KOPT-K1 (cell line): Measurements from ENCODE around the gene FOXP1.

Experiments used
- H3K27ac ChIP-seq: fragments of 200-600 bp; sonication (generic); 2 replicates; pipeline ENCODE4 v1.5.1; 2016; ENCODE audit warnings: antibody characterized with exemption, mild to moderate bottlenecking, low read depth, low read length; ENCODE audit not compliant: poor library complexity, severe bottlenecking
- H3K36me3 ChIP-seq: fragments of 200-600 bp; sonication (generic); 2 replicates; pipeline ENCODE4 v1.5.1; 2017; ENCODE audit warnings: antibody characterized with exemption, mild to moderate bottlenecking, low read length, moderate library complexity; ENCODE audit not compliant: insufficient read depth
- H3K9me3 ChIP-seq: fragments of 200-600 bp; sonication (generic); 2 replicates; pipeline ENCODE4 v1.5.1; 2017; ENCODE audit warnings: antibody characterized with exemption, low read length, mild to moderate bottlenecking; ENCODE audit not compliant: insufficient read depth, poor library complexity, severe bottlenecking

Gene FOXP1

DNA sequence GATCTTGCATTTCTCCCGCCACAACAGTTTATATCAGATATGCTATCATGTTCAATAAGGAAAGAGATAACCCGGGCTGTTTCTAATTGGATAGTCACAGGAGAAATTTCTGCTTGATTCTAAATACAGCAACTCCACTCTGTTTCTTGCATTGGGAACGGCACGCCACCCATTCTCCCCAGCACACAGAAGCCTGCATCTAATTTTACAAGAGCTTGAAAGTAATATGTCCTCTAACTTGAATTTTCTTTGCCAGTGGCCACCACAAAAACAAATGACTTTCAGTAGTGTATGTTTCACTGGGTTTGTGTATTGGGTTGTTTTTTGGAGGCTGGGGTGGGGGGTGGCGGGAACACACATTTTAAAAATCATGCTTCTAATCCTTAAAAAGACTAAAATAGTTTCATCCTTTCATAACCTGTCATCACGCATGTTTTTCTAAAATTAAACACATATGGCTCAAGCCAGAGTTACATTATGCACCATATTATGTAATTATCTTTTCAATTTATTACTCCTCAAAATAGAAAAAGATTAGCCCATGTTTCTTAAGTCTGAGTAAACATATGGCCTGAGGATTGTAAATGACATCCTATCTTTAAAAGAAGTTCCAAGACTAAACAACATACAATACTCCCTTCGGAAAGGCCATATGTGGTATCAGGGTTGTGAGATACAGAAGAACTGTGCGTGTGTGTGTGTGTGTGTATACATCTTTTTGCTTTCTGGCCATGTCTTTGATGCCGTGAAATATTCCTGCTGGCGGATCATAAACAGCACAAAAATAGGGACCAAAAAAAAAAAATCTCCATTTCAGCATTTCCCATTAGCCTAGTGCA, 176.3 kb downstream of the FOXP1 start:
- Histone ChIP-seq H3K36me3 (no peaks in the 10 kb centered on the region), H3K9me3 (no peaks in the 10 kb centered on the region), H3K27ac (no peak overlapping the region)

- Histone ChIP-seq H3K36me3 (no peaks in the 10 kb centered on the region), H3K27ac (no peak overlapping the region), H3K9me3 (no peaks in the 10 kb centered on the region)
Measured at GRCh38 chr3:71402911-71403310, 180.6 kb downstream of the FOXP1 start.

DNA sequence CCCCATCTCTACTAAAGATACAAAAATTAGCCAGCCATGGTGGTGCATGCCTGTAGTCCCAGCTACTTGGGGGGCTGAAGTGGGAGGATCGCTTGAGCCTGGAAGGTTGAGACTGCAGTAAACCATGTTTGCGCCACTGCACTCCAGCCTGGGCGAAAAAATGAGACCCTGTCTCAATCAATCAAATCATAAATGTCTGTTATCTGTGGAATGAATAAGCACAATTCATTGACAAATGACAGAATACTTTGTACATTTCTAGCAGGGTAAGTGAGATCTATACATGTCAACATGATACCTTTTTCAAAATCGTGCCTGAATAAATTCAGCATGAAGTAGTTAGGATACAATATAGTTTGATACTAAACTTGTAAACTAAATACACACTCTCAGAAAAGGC, 181.2 kb downstream of the FOXP1 start:
- no peaks in the 10 kb centered on the region for H3K36me3 ChIP-seq
- no peaks in the 10 kb centered on the region for H3K9me3 ChIP-seq
- no peak overlapping the region for H3K27ac ChIP-seq

DNA sequence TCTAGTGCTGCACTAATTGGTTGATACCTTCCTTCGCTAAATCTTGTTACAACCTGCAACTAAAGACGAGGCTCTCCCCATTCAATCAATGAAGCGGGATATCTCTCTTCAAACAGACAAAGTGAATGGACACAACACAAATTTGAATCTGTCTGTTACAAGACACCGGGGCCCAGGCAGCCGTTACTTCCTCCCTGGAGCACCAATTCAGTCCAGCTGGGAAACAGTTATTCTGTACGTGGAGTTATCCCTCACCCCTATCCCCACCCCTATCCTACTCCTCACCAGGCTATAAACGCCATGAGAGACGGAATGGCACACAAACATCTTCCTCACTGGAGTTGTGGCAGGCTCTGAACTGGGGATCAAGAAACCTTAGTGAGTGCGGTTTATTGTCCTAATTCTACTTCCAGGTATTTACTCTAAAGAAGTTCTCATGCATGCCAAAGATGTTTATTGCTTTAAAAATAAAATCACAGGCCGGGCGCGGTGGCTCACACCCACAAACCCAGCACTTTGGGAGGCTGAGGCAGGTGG, 181.8 kb downstream of the FOXP1 start:
- Histone ChIP-seq H3K9me3 (no peaks in the 10 kb centered on the region), H3K27ac (no peak overlapping the region), H3K36me3 (no peaks in the 10 kb centered on the region)

GRCh38 chr3:71400986-71401451, 182.5 kb downstream of the FOXP1 start:
- no peaks in the 10 kb centered on the region for H3K36me3 ChIP-seq
- no peak overlapping the region for H3K27ac ChIP-seq

DNA sequence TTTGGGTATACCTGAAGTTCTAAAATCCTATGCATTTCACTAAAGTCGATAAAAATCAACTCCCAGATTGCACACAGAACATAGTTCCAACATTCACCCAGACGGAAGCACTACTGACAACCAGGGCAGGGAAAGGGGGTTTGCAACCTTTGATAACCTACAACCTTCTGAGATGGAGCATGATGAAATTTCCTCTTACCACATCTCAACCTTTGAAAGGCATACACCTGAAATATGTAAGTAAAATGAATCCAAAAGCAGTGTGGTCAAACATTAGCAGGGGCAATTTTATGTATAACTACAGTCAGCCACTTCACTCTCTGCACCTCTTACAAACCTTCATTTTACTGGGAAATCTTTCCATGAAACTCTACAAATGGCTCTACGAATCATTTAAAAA, 184.1 kb downstream of the FOXP1 start:
- Histone ChIP-seq H3K27ac (no peak overlapping the region), H3K9me3 (no peaks in the 10 kb centered on the region), H3K36me3 (no peaks in the 10 kb centered on the region)

More at GRCh38 chr3:71400986-71401451, 182.5 kb downstream of the FOXP1 start:
- H3K9me3 ChIP-seq = no peaks in the 10 kb centered on the region

GRCh38 chr3:71398157-71398836, 185.2 kb downstream of the FOXP1 start:
- no peak overlapping the region for H3K27ac ChIP-seq
- no peaks in the 10 kb centered on the region for H3K9me3 ChIP-seq
- no peaks in the 10 kb centered on the region for H3K36me3 ChIP-seq

- Histone ChIP-seq H3K9me3 (no peaks in the 10 kb centered on the region), H3K36me3 (no peaks in the 10 kb centered on the region), H3K27ac (no peak overlapping the region)
Measured at GRCh38 chr3:71397726-71398125, 185.8 kb downstream of the FOXP1 start.

DNA sequence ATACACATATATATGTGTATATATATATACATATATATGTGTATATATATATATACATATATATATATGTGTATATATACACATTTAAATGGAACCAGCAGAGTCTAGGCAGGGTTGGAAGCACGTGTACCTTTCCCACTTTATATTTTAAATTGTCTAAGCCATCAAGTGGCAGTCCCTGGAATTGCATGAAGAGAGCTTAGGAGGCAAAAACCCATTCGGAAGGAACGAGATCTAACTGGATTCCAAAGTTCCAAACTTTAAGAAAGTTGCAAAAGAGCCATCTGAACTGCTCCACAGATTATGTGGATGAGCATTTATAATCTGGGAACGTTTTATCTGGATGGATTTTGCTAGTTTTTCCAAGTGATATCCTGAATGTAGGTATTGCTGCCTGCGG, 186.5 kb downstream of the FOXP1 start:
- Histone ChIP-seq H3K9me3 (no peaks in the 10 kb centered on the region), H3K36me3 (no peaks in the 10 kb centered on the region), H3K27ac (no peak overlapping the region)

DNA sequence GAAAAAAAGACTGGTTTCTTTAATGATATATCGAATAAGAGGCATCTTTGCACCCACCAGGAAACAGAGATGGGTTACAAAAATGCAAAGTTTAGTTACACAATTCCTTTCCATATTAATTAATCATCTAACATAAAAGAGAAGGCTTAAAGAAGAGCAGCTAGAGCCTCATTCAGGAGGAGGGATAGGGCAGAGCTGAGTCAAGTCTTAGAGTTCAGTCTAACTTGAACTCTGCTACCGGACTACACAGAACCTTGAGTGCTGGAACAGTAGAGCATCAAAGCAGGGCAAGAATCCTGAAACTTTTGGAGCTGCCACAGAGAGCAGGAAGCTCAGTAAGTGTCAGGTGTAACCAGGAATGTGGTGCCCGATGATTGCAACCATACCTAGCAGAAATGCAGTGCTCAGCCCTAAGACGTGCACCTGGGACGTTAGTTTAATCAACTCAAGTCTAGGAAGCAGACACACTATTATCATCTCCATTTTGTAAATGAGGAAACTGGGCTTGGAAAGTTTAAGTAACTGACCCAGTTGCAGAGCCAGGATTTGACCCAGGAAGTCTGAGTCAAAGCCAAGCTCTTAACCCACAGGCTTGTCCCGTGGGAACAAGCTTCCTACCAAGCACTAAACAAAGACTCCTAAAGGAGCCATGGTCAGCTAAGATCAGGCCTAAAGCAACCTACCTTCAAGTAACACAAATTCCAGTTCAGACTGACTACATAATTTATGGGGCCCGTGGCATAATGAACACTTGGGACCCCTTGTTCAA, 187.4 kb downstream of the FOXP1 start:
- no peaks in the 10 kb centered on the region for H3K9me3 ChIP-seq
- no peak overlapping the region for H3K27ac ChIP-seq
- H3K36me3 ChIP-seq = no peaks in the 10 kb centered on the region

DNA sequence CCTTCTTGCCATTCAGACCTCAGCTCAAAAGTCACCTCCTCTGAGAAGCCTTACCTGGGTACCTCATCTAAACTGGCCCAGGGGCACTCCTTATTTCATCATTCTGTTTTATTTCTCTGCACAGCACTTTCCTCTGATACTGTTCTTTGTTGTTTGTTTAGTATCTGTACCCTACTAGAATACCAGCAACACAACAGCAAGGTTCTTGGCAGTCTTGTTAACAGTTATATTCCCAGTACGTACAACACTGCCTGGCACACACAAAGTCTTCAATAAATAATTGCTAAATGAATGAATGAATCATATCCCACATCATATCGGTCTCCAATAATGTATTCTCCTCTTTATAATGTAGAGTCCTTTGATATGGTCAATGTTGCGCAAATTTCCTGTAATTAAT, 188.1 kb downstream of the FOXP1 start:
- Histone ChIP-seq H3K27ac (no peak overlapping the region), H3K36me3 (no peaks in the 10 kb centered on the region), H3K9me3 (no peaks in the 10 kb centered on the region)

- H3K9me3 ChIP-seq = no peaks in the 10 kb centered on the region
- H3K27ac ChIP-seq = no peak overlapping the region
- no peaks in the 10 kb centered on the region for H3K36me3 ChIP-seq
Measured at GRCh38 chr3:71393745-71394144, 189.8 kb downstream of the FOXP1 start.

DNA sequence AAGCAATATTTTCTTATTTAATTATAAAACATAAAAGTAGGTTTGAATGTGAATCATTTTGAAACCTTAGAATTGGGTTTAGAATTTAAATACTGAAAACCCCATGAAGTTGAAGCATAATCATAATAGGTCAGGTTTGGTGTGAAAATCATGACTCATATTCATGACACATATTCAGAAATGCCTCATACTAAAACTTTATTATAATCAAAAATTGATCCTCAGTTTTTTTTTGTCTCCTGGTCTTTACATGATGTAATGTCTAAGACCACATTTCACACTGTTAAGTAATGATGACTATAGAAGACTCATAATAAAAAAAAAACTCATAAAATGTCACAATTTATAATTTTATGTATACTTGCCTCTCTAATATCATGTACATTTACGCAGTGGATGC, 190.4 kb downstream of the FOXP1 start:
- Histone ChIP-seq H3K9me3 (no peaks in the 10 kb centered on the region), H3K27ac (no peak overlapping the region), H3K36me3 (no peaks in the 10 kb centered on the region)

- no peaks in the 10 kb centered on the region for H3K9me3 ChIP-seq
- H3K36me3 ChIP-seq = no peaks in the 10 kb centered on the region
- H3K27ac ChIP-seq = no peak overlapping the region
Measured at GRCh38 chr3:71392251-71392650, 191.3 kb downstream of the FOXP1 start.

- no peaks in the 10 kb centered on the region for H3K9me3 ChIP-seq
- H3K36me3 ChIP-seq = no peaks in the 10 kb centered on the region
- H3K27ac ChIP-seq = no peak overlapping the region
Measured at GRCh38 chr3:71391361-71391760, 192.2 kb downstream of the FOXP1 start.
